Epithelial cell of esophagus (primary cell): ENCODE data around the gene GGT7.

Experiments
- DNase-seq: peaks from one replicate; pipeline ENCODE4 v3.0.0; 2010; ENCODE audit warnings: low read depth
- H3K4me3 ChIP-seq: 2 replicates; pipeline ENCODE4 v1.5.1; 2011; ENCODE audit warnings: mild to moderate bottlenecking, low read length, control low read depth
- TF ChIP-seq, protein P1 (sequence below): IDR thresholded peaks from 2 replicates; pipeline ENCODE4 v1.5.1; 2011; ENCODE audit warnings: low read depth, mild to moderate bottlenecking, low read length, control low read depth, inconsistent platforms; ENCODE audit not compliant: insufficient read depth; ENCODE audit errors: missing control alignments

The GGT7 gene

DNA sequence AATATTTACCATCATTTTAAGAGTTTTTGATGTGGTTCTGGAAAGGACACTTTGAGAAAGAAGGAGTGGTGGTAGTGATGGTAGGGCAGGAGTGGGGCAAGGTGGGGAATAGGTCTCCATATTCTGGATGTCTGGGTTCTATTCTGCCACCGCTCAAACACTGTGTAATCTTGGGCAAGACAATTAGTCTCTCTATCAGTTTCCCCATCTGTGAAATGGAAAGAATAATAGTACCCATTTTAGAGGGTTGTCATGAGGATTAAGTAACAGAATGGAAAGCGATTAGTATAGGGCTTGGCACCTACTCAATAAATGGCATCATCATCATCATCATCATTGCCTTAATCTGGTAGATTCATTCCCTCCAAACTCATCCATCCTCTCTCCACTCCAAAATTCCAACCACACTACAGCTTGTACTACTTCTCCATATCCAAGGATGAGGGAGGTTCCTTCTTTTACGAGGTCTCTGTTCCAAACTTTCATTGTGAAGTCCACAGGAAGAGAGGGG lies 982 bp upstream of the GGT7 start:
- no peak overlapping the region for H3K4me3 ChIP-seq
- TF ChIP-seq, protein P1, sequence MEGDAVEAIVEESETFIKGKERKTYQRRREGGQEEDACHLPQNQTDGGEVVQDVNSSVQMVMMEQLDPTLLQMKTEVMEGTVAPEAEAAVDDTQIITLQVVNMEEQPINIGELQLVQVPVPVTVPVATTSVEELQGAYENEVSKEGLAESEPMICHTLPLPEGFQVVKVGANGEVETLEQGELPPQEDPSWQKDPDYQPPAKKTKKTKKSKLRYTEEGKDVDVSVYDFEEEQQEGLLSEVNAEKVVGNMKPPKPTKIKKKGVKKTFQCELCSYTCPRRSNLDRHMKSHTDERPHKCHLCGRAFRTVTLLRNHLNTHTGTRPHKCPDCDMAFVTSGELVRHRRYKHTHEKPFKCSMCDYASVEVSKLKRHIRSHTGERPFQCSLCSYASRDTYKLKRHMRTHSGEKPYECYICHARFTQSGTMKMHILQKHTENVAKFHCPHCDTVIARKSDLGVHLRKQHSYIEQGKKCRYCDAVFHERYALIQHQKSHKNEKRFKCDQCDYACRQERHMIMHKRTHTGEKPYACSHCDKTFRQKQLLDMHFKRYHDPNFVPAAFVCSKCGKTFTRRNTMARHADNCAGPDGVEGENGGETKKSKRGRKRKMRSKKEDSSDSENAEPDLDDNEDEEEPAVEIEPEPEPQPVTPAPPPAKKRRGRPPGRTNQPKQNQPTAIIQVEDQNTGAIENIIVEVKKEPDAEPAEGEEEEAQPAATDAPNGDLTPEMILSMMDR = no peak
- no peak for DNase-seq

DNA sequence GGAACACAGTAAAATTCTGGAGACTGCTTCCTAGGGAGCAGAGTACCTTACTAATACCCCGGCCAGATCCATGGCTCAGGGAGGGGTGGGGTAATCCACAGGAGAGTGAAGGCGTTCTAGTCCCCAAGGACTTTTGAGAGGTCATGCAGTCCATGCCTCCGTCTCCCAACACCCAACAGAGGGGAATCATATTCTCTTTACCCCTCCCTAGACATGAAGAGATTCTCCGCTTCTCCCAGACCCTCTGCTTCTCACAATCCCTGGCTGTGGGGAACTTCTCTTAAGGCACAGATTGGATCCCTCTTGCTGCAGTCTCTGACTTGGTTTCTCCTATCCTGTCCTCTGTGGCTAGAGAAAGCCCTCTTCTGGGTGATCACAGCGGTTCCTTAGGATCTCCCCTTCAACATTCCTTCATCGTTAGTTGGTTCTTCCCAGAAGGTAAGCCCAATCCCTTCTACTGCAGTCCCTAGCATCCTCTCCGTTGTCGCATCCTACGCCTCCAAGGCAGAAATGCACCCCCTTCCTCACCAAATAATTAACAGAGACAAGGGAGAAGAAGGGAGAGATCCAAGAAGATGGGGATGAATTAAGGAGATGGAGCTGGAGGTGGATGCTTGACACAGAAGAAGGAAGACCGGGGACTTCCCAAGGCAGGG lies 562 bp downstream of the GGT7 start:
- TF ChIP-seq, protein P1 = no peak
- H3K4me3 ChIP-seq = peak overlapping the region; percentile 50
- DNase-seq = no peak

DNA sequence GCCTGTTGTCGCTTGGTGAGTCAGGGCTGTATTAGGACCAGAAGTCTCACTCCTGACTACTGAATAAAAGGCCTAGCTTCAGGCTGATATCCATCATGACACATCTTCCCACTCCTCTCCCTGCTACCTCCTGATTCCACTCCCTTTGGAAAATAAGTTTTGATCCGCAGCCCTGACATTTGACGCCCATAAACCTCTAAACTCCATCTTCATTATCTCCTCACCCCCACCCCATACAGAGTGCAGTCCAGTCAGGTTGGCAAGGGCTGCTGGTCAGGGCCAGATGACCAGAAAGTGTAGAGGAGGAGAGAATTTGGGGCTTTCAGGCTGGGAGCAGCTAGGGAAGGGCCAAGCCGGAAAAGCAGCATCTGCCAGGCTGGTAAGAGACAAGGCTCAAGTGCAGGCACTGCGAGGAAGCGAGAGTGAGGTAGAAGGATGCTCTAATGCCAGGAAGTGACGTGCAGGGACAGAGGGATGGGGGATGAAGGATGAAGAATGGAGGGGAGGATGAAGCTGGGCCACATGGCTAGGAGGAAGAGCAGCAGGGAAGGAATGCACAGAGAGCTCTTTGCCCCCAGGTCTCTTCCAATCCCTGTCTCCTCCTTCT lies 1.2 kb downstream of the GGT7 start:
- TF ChIP-seq, protein P1 = no peak
- DNase-seq = peak; percentile 32
- no peak overlapping the region for H3K4me3 ChIP-seq

DNA sequence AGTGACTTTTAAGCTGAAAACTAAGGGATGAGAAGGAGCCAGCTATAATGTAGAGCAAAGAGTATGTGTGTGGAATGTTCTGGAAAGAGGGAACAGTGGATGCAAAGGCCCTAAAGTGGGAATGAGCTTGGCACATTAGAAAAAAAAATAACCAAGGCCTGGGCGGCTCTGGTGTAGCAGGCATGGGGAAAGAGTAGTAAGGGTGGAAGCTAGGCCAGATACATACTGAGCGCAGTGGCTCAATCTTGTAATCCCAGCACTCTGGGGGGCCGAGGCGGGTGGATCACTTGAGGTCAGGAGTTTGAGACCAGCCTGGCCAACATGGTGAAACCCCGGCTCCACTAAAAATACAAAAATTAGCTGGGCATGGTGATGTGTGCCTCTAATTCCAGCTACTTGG lies 8.4 kb downstream of the GGT7 start:
- TF ChIP-seq, protein P1 = no peak
- no peak overlapping the region for H3K4me3 ChIP-seq
- DNase-seq = no peak

DNA sequence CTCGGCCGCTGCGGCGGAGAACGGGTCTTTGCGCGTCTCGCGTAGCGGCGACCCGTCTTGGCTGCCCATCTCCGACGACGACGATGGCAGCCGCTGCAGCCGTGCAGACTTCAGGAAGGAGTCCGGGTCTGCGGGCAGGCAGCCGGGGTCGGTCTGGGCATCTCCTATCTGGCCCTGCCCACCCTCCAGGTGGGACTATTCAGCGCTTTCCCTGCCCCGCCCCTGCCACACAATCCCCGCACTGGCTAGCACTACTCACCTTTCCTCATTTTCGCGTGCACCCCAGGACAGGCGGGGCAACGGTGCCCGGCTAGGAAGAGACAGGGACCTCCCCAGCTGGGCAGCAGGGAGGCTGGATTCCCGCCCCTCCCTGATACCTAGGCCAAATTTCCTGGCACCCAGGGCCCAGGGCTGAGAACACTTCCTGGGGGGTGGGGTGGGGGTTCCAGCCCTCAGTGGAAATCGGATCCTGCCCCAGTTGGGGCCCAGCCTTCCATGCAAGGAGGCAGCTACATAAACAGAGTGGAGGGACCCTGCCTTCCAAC lies 9.2 kb downstream of the GGT7 start:
- TF ChIP-seq, protein P1 = no peak
- DNase-seq = no peak
- H3K4me3 ChIP-seq = no peak overlapping the region

DNA sequence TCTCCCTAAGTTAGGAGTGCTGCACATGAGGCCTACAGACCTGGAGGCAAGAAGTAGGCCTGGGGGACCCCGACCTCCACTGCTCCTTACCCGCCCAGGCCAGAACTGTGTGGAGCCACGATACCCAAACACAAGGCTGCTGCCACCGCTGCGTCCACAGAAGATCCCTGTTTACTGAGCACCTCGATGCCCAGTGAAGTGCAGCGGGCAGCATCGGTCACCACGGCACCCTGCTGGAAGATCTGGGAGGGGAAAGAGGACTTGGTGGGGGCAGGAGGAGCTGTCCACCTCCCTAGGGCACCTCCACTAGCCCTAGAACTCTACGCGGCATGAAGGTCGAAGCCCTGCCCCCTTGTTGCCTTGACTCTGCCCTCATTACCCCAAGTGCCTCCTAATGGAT lies 9.9 kb downstream of the GGT7 start:
- no peak for DNase-seq
- H3K4me3 ChIP-seq = no peak overlapping the region
- TF ChIP-seq, protein P1 = no peak
